A549 treated with dexamethasone at 1 μM for 4 hours (cell line): ENCODE data around the gene ZNF217. TPM values are rescaled to one million over a fixed set of nuclear protein-coding genes. Genes with fewer than 3 reads are reported as not detected.

Experiments used
- total RNA-seq: library from RNA; stranded (reverse); fragments of 200-300 nt; extraction: Qiagen RNA extraction; gene quantifications from 5 replicates; pipeline ENCODE4 v1.2.3, GENCODE V29; 2022

The ZNF217 gene
- 16.6 to 26.9 TPM (median 24.0 TPM) in 5 replicates for total RNA-seq

DNA sequence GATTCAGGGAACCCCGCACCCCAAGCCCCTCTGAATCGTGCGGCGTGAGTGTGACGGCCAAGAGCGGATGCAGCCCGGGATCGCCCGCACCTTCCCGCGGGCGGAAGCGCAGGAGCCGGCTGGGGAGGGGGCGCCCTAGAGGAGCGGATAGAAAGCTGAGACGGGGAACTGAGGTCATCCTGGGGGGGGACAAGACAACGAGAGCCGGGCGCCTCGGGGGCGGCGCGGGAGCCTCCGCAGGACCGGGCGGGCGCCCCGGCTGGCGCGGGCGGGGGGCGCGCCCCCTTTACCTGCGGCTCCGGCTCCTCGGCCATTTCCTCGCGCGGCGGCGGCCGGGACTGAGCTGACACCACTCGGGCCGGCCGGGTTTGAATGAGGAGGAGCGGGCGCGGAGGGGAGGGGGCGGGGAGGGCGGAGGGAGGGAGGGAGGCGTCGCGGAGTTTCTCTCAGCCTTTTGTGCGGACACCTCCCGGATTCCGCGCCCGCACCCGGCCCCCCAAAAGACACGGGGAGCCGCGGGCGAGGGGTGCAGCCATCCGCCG, at the start of gene ZNF217:
Gene ZNF217, minus strand, starts transcription at position 374 of the 542 bp plus-strand sequence. CDS start 11,013 bp downstream, outside the sequence.

